Spleen (tissue), 7 donors: ENCODE measurements around the gene MUC2.

Experiments
- CTCF ChIP-seq, 11 experiments: fragments of 200-600 bp in 7 of 11; fragments of 450-650 bp in 4 of 11; sonication (generic) in 4 of 11; IDR thresholded peaks in 8 of 11; conservative IDR thresholded peaks in 3 of 11; 1 replicate in 7 of 11; 2 replicates in 4 of 11; pipeline versions ENCODE4 v1.4.0 to v1.8.0; 2016 to 2021; ENCODE audit warnings: antibody characterized with exemption in 11 of 11, inconsistent platforms in 4 of 11, mild to moderate bottlenecking in 1 of 11
- POLR2A ChIP-seq, 3 donors: fragments of 450-650 bp; IDR thresholded peaks; one replicate each; pipeline ENCODE4 v1.5.1; 2017; ENCODE audit warnings: antibody characterized with exemption in 3 of 3, mild to moderate bottlenecking in 1 of 3
- POLR2AphosphoS5 ChIP-seq, 3 donors: sonication (generic); formaldehyde crosslinking; IDR thresholded peaks; one replicate each; pipeline ENCODE4 v1.5.1; 2017; ENCODE audit warnings: antibody characterized with exemption in 3 of 3
- donor health status: DM: no; HTN: no; CAD: no; lungs with moderate emphysema.
- donor health status: DM: no; HTN: no; CAD: no.
- donor health status: DM: no; HTN: no; CAD: no.

GRCh38 chr11:1102221-1102971, 27.7 kb downstream of the MUC2 start:
- TF ChIP-seq POLR2A (IDR thresholded peaks at IDR 0.05) (no peak), CTCF (IDR thresholded peaks at IDR 0.05 in 8 of 11, conservative IDR thresholded peaks at IDR 0.05 in 3 of 11) (no peak), POLR2AphosphoS5 (IDR thresholded peaks at IDR 0.05) (no peak)
